Astrocyte of the spinal cord (primary cell): Measurements from ENCODE around the gene RHOU.

Experiments used
- DNase-seq: peaks from one replicate; pipeline ENCODE4 v3.0.0; 2011; ENCODE audit warnings: low read depth, low spot score
- H3K4me3 ChIP-seq: 2 replicates; pipeline ENCODE4 v1.5.1; 2011; ENCODE audit warnings: low read depth, mild to moderate bottlenecking, low read length, moderate library complexity
- CTCF ChIP-seq: IDR thresholded peaks from 2 replicates; pipeline ENCODE4 v1.5.1; 2012; ENCODE audit warnings: low read depth, mild to moderate bottlenecking, low read length, inconsistent platforms
- in situ Hi-C: cut with HindIII; loops from 2 replicates; pipeline ENCODE4 v1.10.0; 2017; ENCODE audit warnings: low sequenced_read_pairs

The RHOU gene

DNA sequence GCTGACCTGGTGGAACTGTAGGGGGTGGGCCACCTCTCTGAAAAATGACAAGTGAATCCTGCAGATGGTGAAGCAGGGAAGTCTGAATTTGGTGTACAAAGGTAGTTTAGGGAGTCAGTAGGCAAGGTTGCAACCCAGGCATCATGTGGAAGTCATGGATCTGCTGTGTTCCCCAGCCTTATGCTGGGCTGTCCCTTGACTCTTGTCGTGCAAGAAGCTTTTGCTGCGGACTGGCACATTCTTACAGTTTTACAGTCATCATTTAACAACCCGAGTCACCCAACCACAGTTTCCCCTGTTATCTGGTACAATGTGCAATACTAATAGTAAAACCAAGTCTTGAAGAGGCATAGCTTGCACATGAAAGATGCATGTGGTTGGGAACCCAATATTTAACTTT, 13.2 kb downstream of the RHOU start:
- H3K4me3 ChIP-seq, result no peak overlapping the region
- no peak for DNase-seq
- no peak for TF ChIP-seq CTCF
- in situ Hi-C loops, result no loop called here

- no peak for DNase-seq
- no peak overlapping the region for H3K4me3 ChIP-seq
- in situ Hi-C loops, result no loop called here
- TF ChIP-seq CTCF, result no peak
Measured at GRCh38 chr1:228749765-228750164, 14.5 kb downstream of the RHOU start.

DNA sequence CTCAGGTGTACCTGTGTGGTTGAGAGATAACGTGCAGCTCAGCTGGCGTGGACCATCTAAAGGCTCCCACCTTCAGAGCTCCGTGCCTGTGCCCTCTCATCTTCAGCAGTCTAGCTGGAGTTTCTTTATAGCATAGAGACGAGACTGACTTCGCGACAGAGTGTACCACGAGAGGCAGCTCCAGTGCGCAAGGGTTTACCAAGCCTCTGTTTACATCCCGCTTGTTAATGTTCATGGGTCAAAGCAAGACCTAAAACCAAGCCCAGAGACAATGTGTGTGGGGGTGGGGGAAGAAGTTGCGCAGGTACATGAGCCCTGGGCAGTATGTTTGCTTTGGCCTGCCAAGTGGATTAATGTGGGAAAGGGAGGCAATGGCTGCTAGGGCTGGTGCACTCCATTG, 15.6 kb downstream of the RHOU start:
- TF ChIP-seq CTCF, result no peak
- DNase-seq, result no peak
- H3K4me3 ChIP-seq, result no peak overlapping the region
- in situ Hi-C loops, result no loop called here

DNA sequence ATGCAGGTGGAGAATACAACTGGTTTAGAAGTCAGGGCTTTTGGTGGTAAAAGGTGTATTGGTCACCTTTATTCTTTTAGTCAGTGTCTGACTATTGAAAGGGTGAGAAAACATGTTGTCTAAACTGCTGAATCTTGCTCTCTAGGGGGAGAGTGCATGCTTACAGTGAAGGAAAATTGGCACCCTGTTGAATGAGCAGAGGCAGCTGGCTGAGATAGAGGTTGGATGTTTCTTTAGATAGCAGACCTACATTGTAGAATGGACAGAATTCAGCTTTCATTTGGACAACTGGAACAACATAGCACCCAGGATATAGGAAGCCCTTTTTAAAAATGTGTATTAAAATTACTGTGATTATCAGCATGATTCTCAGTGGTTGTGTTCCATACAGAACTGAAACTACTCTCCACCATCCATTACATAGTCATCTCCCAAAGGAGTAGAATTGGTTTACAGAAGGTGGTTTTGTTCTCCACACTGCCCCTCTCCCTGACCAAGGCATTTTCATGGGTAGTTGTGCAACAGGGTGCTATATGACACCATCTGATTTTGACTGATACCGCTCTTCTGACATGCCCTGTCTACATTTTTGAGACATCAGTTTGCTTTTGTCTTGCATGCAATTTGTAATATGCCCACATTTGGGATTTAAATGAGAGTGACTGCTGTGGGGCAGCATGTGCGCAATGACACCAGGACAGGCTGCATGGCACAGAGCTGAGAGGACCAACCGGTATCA, 16.2 kb downstream of the RHOU start:
- no peak for DNase-seq
- H3K4me3 ChIP-seq, result no peak overlapping the region
- TF ChIP-seq CTCF, result no peak
- in situ Hi-C loops, result no loop called here

GRCh38 chr1:228752258-228752657, 17.0 kb downstream of the RHOU start:
- in situ Hi-C loops, result no loop called here
- TF ChIP-seq CTCF, result no peak
- no peak for DNase-seq
- H3K4me3 ChIP-seq, result no peak overlapping the region

DNA sequence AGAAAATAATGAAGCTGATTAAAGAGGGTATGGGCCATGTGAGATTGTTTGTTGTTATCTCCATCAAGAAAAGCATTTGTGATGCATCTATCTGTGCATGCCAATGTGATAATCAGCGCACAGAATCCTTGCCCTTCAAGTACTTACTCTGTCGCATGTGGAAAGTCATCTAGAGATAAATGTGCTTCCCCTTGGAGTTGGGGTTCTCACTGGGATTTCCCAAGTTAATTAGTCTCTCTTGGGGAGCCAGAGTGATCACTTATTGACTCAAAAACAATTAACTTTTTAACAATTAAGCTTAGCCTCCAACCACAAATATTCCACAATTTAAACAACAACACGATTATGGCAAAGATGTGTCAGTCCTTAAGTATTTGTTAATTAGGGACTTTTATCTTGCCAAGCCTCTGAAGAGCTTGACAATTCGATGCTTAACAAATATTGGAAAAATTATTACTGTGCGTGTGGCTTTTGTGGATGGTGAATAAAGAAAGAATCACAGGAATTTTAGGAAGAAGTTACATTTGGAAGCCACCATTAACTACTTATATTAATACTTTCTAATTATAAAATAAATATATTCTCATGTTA, 17.5 kb downstream of the RHOU start:
- DNase-seq, result no peak
- in situ Hi-C loops, result no loop called here
- no peak for TF ChIP-seq CTCF
- no peak overlapping the region for H3K4me3 ChIP-seq

DNA sequence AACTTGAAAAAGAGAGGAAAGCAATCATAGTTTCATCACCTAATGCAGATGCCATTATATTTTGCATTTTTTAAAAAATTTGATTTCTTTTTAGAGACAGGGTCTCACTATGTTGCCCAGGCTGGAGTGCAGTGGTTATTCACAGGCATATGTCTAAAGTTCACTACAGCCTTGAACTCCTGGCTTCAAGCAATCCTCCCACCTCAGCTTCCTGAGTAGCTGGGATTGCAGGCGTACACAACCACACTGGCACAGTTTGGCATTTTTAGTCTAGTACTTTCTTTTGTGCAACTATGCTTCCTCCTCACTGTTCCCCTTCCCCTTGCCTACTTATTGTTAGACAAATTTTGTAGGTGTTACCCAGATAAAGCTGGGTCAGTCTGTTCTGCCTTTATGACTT, 18.0 kb downstream of the RHOU start:
- in situ Hi-C loops, result no loop called here
- DNase-seq, result no peak
- TF ChIP-seq CTCF, result no peak
- H3K4me3 ChIP-seq, result no peak overlapping the region
